WTC11 (cell line): ENCODE measurements around the gene ADI1. TPM values are rescaled to one million over a fixed set of nuclear protein-coding genes. Genes with fewer than 3 reads are reported as not detected.

Experiments used
- ATAC-seq: fragments of 200-7000 bp; cut with Tn5 transposase; 2 replicates; pipeline ENCODE4 v1.10.0; 2021; ENCODE audit warnings: mild to moderate bottlenecking, moderate library complexity
- CTCF ChIA-PET: fragments of 300-600 bp; sonication (Branson Sonifier 250); formaldehyde crosslinking; loops from one replicate; lab custom pipeline; 2021; ENCODE audit warnings: antibody characterized with exemption; lab: Charles Lee
- POLR2A ChIA-PET: fragments of 350-600 bp; sonication (Branson Sonifier 250); formaldehyde crosslinking; loops from one replicate; lab custom pipeline; 2021; ENCODE audit warnings: antibody characterized with exemption; lab: Charles Lee
- DNase-seq: peaks from one replicate; pipeline ENCODE4 v3.0.0; 2021; ENCODE audit warnings: low spot score
- H3K27ac Mint-ChIP-seq: 2 replicates; pipeline ENCODE4 v1.8.0; 2021; ENCODE audit warnings: mixed read lengths
- H3K27me3 Mint-ChIP-seq: 2 replicates; pipeline ENCODE4 v1.8.0; 2021; ENCODE audit warnings: low read depth, mild to moderate bottlenecking, moderate library complexity, mixed read lengths
- H3K36me3 Mint-ChIP-seq: 2 replicates; pipeline ENCODE4 v1.8.0; 2021; ENCODE audit warnings: mixed read lengths
- H3K4me1 Mint-ChIP-seq: 2 replicates; pipeline ENCODE4 v1.8.0; 2022; ENCODE audit warnings: mixed read lengths
- H3K4me3 Mint-ChIP-seq: 2 replicates; pipeline ENCODE4 v1.8.0; 2021; ENCODE audit warnings: mild to moderate bottlenecking, moderate library complexity, mixed read lengths
- H3K9me3 Mint-ChIP-seq: 2 replicates; pipeline ENCODE4 v1.8.0; 2021; ENCODE audit warnings: mixed read lengths
- ATF2 ChIP-seq: sonication (generic); formaldehyde crosslinking; IDR thresholded peaks from 2 replicates; pipeline ENCODE4 v1.8.1; 2022; ENCODE audit warnings: low read depth, missing genetic modification reagents, borderline replicate concordance
- CREM ChIP-seq: sonication (generic); formaldehyde crosslinking; IDR thresholded peaks from 2 replicates; pipeline ENCODE4 v1.8.1; 2022; ENCODE audit warnings: mild to moderate bottlenecking, missing genetic modification reagents, moderate library complexity
- EMX1 ChIP-seq: fragments of 250-450 bp; sonication (Bioruptor Pico); IDR thresholded peaks from 2 replicates; pipeline ENCODE4 v1.8.0; 2021; ENCODE audit warnings: mild to moderate bottlenecking
- FOXJ3 ChIP-seq: sonication (generic); formaldehyde crosslinking; IDR thresholded peaks from 2 replicates; pipeline ENCODE4 v1.9.0; 2021; ENCODE audit warnings: missing genetic modification reagents, mild to moderate bottlenecking, borderline replicate concordance
- FOXK1 ChIP-seq: sonication (generic); formaldehyde crosslinking; IDR thresholded peaks from 2 replicates; pipeline ENCODE4 v1.8.0; 2022; ENCODE audit warnings: mild to moderate bottlenecking, moderate library complexity, missing genetic modification reagents
- FOXP4 ChIP-seq: sonication (generic); formaldehyde crosslinking; IDR thresholded peaks from 2 replicates; pipeline ENCODE4 v1.8.0; 2022; ENCODE audit warnings: mild to moderate bottlenecking, missing genetic modification reagents
- GRHL2 ChIP-seq: fragments of 250-450 bp; sonication (Bioruptor Pico); IDR thresholded peaks from 2 replicates; pipeline ENCODE4 v1.8.0; 2022; ENCODE audit warnings: mild to moderate bottlenecking, moderate library complexity; ENCODE audit not compliant: insufficient replicate concordance, severe bottlenecking
- JUN ChIP-seq: sonication (generic); formaldehyde crosslinking; IDR thresholded peaks from 2 replicates; pipeline ENCODE4 v1.8.0; 2023; ENCODE audit warnings: mild to moderate bottlenecking, missing genetic modification reagents
- PREB ChIP-seq: sonication (generic); formaldehyde crosslinking; IDR thresholded peaks from 2 replicates; pipeline ENCODE4 v1.8.1; 2022; ENCODE audit warnings: mild to moderate bottlenecking, missing genetic modification reagents, moderate library complexity, borderline replicate concordance
- RORB ChIP-seq: fragments of 250-450 bp; sonication (Bioruptor Pico); IDR thresholded peaks from 2 replicates; pipeline ENCODE4 v1.9.0; 2021; ENCODE audit warnings: mild to moderate bottlenecking
- SMAD3 ChIP-seq: sonication (generic); formaldehyde crosslinking; IDR thresholded peaks from 2 replicates; pipeline ENCODE4 v1.8.0; 2022; ENCODE audit warnings: missing genetic modification reagents, mild to moderate bottlenecking, borderline replicate concordance
- SMAD4 ChIP-seq: sonication (generic); formaldehyde crosslinking; IDR thresholded peaks from 2 replicates; pipeline ENCODE4 v1.8.0; 2022; ENCODE audit warnings: mild to moderate bottlenecking, missing genetic modification reagents
- USF1 ChIP-seq: sonication (generic); formaldehyde crosslinking; IDR thresholded peaks from 2 replicates; pipeline ENCODE4 v1.8.0; 2022; ENCODE audit warnings: mild to moderate bottlenecking, missing genetic modification reagents
- ZNF263 ChIP-seq: sonication (generic); formaldehyde crosslinking; IDR thresholded peaks from 2 replicates; pipeline ENCODE4 v1.8.1; 2022; ENCODE audit warnings: low read depth, mild to moderate bottlenecking, moderate library complexity, missing genetic modification reagents
- ZNF416 ChIP-seq: fragments of 250-450 bp; sonication (Bioruptor Pico); IDR thresholded peaks from 2 replicates; pipeline ENCODE4 v1.9.0; 2021; ENCODE audit warnings: mild to moderate bottlenecking, inconsistent platforms
- ZNF512 ChIP-seq: sonication (generic); formaldehyde crosslinking; IDR thresholded peaks from 2 replicates; pipeline ENCODE4 v1.8.1; 2022; ENCODE audit warnings: missing genetic modification reagents, borderline replicate concordance
- ZNF671 ChIP-seq: fragments of 250-450 bp; sonication (Bioruptor Pico); IDR thresholded peaks from 2 replicates; pipeline ENCODE4 v1.8.0; 2021; ENCODE audit warnings: mild to moderate bottlenecking
- total RNA-seq: library from RNA; stranded (reverse); gene quantifications from 3 replicates; pipeline ENCODE4 v1.2.3, GENCODE V29; 2021
- TF ChIP-seq, protein P1 (sequence below): sonication (generic); formaldehyde crosslinking; IDR thresholded peaks from 2 replicates; pipeline ENCODE4 v1.8.1; 2023; ENCODE audit warnings: mild to moderate bottlenecking, missing genetic modification reagents, moderate library complexity

The ADI1 gene
- total RNA-seq, 1 experiment from 2014 or later = 21.4 TPM

DNA sequence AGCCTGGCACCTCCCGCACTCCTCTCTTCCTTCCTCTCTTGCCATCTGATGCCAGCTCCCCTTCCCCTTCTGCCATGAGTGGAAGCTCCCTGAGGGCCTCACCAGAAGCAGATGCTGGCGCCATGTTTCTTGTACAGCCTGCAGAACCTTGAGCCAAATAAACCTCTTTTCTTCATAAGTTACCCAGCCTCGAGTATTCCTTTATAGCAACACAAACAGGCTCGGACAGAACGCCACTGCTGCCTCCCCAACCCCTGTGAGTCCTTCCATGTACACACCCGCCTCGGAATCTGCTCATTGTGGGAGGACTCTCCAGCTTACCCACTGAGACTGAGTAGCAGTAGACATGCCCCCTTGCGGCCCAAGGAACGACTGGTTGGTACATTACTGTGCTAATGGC lies 47.5 kb upstream of the ADI1 start:
- no peaks in the 10 kb centered on the region for H3K27me3 Mint-ChIP-seq
- H3K4me1 Mint-ChIP-seq = no peaks in the 10 kb centered on the region
- no peak for TF ChIP-seq CREM (CRISPR knock-in tag)
- TF ChIP-seq EMX1 (CRISPR knock-in tag) = no peak
- no peak for TF ChIP-seq SMAD3 (CRISPR knock-in tag)
- TF ChIP-seq FOXP4 (CRISPR knock-in tag) = no peak
- no peak for TF ChIP-seq FOXK1 (CRISPR knock-in tag)
- no peak overlapping the region for H3K4me3 Mint-ChIP-seq
- peaks cover 3% of the 10 kb centered on the region; the same call in 1 of the 2 replicates for H3K9me3 Mint-ChIP-seq
- H3K36me3 Mint-ChIP-seq = peaks cover 9% of the 10 kb centered on the region; the same call in 1 of the 2 replicates
- ChIA-PET POLR2A (no interaction called here), CTCF (no interaction called here)
- no peak for ATAC-seq
- no peak overlapping the region; the same call in 1 of the 2 replicates for H3K27ac Mint-ChIP-seq
- DNase-seq = no peak

- ChIA-PET CTCF (no interaction called here), POLR2A (no interaction called here)
- ATAC-seq = no peak
- Mint-ChIP-seq H3K4me3 (no peak overlapping the region), H3K9me3 (peaks cover 3% of the 10 kb centered on the region; the same call in 1 of the 2 replicates), H3K4me1 (no peaks in the 10 kb centered on the region), H3K36me3 (peaks cover 19% of the 10 kb centered on the region; the same call in 1 of the 2 replicates), H3K27ac (peak overlapping the region; percentile 75), H3K27me3 (no peaks in the 10 kb centered on the region)
- DNase-seq = no peak
- no peak for TF ChIP-seq FOXJ3 (CRISPR knock-in tag)
- TF ChIP-seq ZNF671 (CRISPR knock-in tag) = no peak
- TF ChIP-seq PREB (CRISPR knock-in tag) = no peak
- TF ChIP-seq, protein P1, sequence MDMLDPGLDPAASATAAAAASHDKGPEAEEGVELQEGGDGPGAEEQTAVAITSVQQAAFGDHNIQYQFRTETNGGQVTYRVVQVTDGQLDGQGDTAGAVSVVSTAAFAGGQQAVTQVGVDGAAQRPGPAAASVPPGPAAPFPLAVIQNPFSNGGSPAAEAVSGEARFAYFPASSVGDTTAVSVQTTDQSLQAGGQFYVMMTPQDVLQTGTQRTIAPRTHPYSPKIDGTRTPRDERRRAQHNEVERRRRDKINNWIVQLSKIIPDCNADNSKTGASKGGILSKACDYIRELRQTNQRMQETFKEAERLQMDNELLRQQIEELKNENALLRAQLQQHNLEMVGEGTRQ = no peak
- no peak for TF ChIP-seq RORB (CRISPR knock-in tag)
- no peak for TF ChIP-seq ZNF263
- TF ChIP-seq USF1 (CRISPR knock-in tag) = no peak
- no peak for TF ChIP-seq FOXK1 (CRISPR knock-in tag)
- TF ChIP-seq SMAD4 (CRISPR knock-in tag) = no peak
- no peak for TF ChIP-seq GRHL2 (CRISPR knock-in tag)
- no peak for TF ChIP-seq ZNF416 (CRISPR knock-in tag)
- TF ChIP-seq JUN (CRISPR knock-in tag) = no peak
- no peak for TF ChIP-seq ATF2 (CRISPR knock-in tag)
- no peak for TF ChIP-seq ZNF512 (CRISPR knock-in tag)
Observed at GRCh38 chr2:3565117-3565516, 45.8 kb upstream of the ADI1 start.
